C4-2B (cell line): Measurements from ENCODE around the gene MCF2L2.

Source experiments
- H3K27ac ChIP-seq: fragments of 450-650 bp; 2 replicates; pipeline ENCODE4 v1.5.1; 2017
- CTCF ChIP-seq: fragments of 450-650 bp; conservative IDR thresholded peaks from 2 replicates; pipeline ENCODE4 v1.5.1; 2017; ENCODE audit warnings: mild to moderate bottlenecking
- ZFX ChIP-seq: fragments of 450-650 bp; IDR thresholded peaks from 2 replicates; pipeline ENCODE4 v1.6.1; 2017

Gene MCF2L2

GRCh38 chr3:183151821-183152351, 276.5 kb downstream of the MCF2L2 start:
- TF ChIP-seq ZFX, result no peak
- TF ChIP-seq CTCF, result no peak
- H3K27ac ChIP-seq, result no peak overlapping the region

GRCh38 chr3:183151086-183151485, 277.3 kb downstream of the MCF2L2 start:
- no peak overlapping the region for H3K27ac ChIP-seq

GRCh38 chr3:183149915-183150750, 278.3 kb downstream of the MCF2L2 start:
- TF ChIP-seq ZFX, result no peak
- no peak for TF ChIP-seq CTCF
- no peak overlapping the region for H3K27ac ChIP-seq

More at GRCh38 chr3:183151086-183151485, 277.3 kb downstream of the MCF2L2 start:
- TF ChIP-seq CTCF (no peak), ZFX (no peak)

DNA sequence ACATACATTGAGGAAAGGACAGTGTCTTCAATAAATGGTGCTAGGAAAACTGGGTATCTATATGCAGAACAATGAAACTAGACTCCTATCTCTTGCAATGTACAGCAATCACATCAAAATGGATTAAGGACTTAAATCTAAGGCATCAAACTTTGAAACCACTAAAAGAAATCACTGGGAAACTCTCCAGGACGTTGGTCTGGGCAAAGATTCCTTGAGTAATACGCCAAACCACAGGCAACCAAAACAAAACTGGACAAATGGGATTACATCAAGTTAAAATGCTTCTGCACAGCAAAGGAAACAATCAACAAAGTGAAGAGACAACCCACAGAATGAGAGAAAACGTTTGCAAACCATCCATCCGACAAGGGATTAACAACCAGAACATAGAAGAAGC, 280.4 kb downstream of the MCF2L2 start:
- H3K27ac ChIP-seq, result no peak overlapping the region
- no peak for TF ChIP-seq CTCF
- TF ChIP-seq ZFX, result no peak

- H3K27ac ChIP-seq, result no peak overlapping the region
- TF ChIP-seq CTCF, result no peak
- TF ChIP-seq ZFX, result no peak
Measured at GRCh38 chr3:183144363-183144762, 284.1 kb downstream of the MCF2L2 start.

DNA sequence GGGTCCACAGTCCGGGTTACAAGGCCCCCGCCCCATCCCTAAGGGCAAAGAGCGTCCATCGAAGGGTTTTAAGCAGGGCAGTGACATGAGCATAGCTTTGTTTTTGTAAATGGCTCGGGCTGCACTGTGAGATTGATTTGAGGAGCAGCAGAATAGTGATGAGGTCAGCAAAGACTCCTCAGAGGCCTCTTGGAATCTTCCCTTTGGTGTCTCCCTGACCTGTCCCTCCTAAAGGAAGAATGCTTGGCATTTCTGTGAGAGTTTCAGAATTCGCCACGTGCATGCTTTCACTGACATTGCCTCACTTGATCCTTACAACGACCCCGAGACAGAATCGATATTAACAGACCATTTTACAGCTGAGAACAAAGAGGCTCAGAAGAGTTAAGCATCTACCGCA, 286.2 kb downstream of the MCF2L2 start:
- TF ChIP-seq ZFX, result no peak
- TF ChIP-seq CTCF, result no peak
- H3K27ac ChIP-seq, result no peak overlapping the region

- TF ChIP-seq CTCF (no peak), ZFX (no peak)
- H3K27ac ChIP-seq, result no peak overlapping the region
Measured at GRCh38 chr3:183134844-183135243, 293.6 kb downstream of the MCF2L2 start.
